WTC11 (cell line): ENCODE measurements around the gene DESI1. TPM values are rescaled to one million over a fixed set of nuclear protein-coding genes. Genes with fewer than 3 reads are reported as not detected.

Experiments used
- ATAC-seq: fragments of 200-7000 bp; cut with Tn5 transposase; 2 replicates; pipeline ENCODE4 v1.10.0; 2021; ENCODE audit warnings: mild to moderate bottlenecking, moderate library complexity
- CTCF ChIA-PET: fragments of 300-600 bp; sonication (Branson Sonifier 250); formaldehyde crosslinking; loops from one replicate; lab custom pipeline; 2021; ENCODE audit warnings: antibody characterized with exemption; lab: Charles Lee
- POLR2A ChIA-PET: fragments of 350-600 bp; sonication (Branson Sonifier 250); formaldehyde crosslinking; loops from one replicate; lab custom pipeline; 2021; ENCODE audit warnings: antibody characterized with exemption; lab: Charles Lee
- DNase-seq: peaks from one replicate; pipeline ENCODE4 v3.0.0; 2021; ENCODE audit warnings: low spot score
- H3K27ac Mint-ChIP-seq: 2 replicates; pipeline ENCODE4 v1.8.0; 2021; ENCODE audit warnings: mixed read lengths
- H3K27me3 Mint-ChIP-seq: 2 replicates; pipeline ENCODE4 v1.8.0; 2021; ENCODE audit warnings: low read depth, mild to moderate bottlenecking, moderate library complexity, mixed read lengths
- H3K36me3 Mint-ChIP-seq: 2 replicates; pipeline ENCODE4 v1.8.0; 2021; ENCODE audit warnings: mixed read lengths
- H3K4me1 Mint-ChIP-seq: 2 replicates; pipeline ENCODE4 v1.8.0; 2022; ENCODE audit warnings: mixed read lengths
- H3K4me3 Mint-ChIP-seq: 2 replicates; pipeline ENCODE4 v1.8.0; 2021; ENCODE audit warnings: mild to moderate bottlenecking, moderate library complexity, mixed read lengths
- H3K9me3 Mint-ChIP-seq: 2 replicates; pipeline ENCODE4 v1.8.0; 2021; ENCODE audit warnings: mixed read lengths
- ETV6 ChIP-seq: sonication (generic); formaldehyde crosslinking; IDR thresholded peaks from 2 replicates; pipeline ENCODE4 v1.8.1; 2022; ENCODE audit warnings: mild to moderate bottlenecking, missing genetic modification reagents
- FOXK1 ChIP-seq: sonication (generic); formaldehyde crosslinking; IDR thresholded peaks from 2 replicates; pipeline ENCODE4 v1.8.0; 2022; ENCODE audit warnings: mild to moderate bottlenecking, moderate library complexity, missing genetic modification reagents
- FOXP1 ChIP-seq: sonication (generic); formaldehyde crosslinking; IDR thresholded peaks from 2 replicates; pipeline ENCODE4 v1.8.0; 2022; ENCODE audit warnings: missing genetic modification reagents, mild to moderate bottlenecking, moderate library complexity, borderline replicate concordance
- JUN ChIP-seq: sonication (generic); formaldehyde crosslinking; IDR thresholded peaks from 2 replicates; pipeline ENCODE4 v1.8.0; 2023; ENCODE audit warnings: mild to moderate bottlenecking, missing genetic modification reagents
- NFATC4 ChIP-seq: fragments of 250-450 bp; sonication (Bioruptor Pico); IDR thresholded peaks from 2 replicates; pipeline ENCODE4 v1.9.0; 2021; ENCODE audit warnings: mild to moderate bottlenecking
- NFE2L1 ChIP-seq: sonication (generic); formaldehyde crosslinking; IDR thresholded peaks from 2 replicates; pipeline ENCODE4 v1.8.1; 2023; ENCODE audit warnings: missing genetic modification reagents
- PRRX2 ChIP-seq: fragments of 250-450 bp; sonication (Bioruptor Pico); IDR thresholded peaks from 2 replicates; pipeline ENCODE4 v1.8.0; 2021; ENCODE audit warnings: mild to moderate bottlenecking
- TCF7 ChIP-seq: sonication (generic); formaldehyde crosslinking; IDR thresholded peaks from 2 replicates; pipeline ENCODE4 v1.8.0; 2022; ENCODE audit warnings: mild to moderate bottlenecking, low read depth, missing genetic modification reagents, moderate library complexity
- ZNF416 ChIP-seq: fragments of 250-450 bp; sonication (Bioruptor Pico); IDR thresholded peaks from 2 replicates; pipeline ENCODE4 v1.9.0; 2021; ENCODE audit warnings: mild to moderate bottlenecking, inconsistent platforms
- total RNA-seq: library from RNA; stranded (reverse); gene quantifications from 3 replicates; pipeline ENCODE4 v1.2.3, GENCODE V29; 2021
- TF ChIP-seq, protein P1 (sequence below): fragments of 200-600 bp; IDR thresholded peaks from 2 replicates; pipeline ENCODE4 v1.8.0; 2022; ENCODE audit warnings: antibody characterized with exemption
- TF ChIP-seq, protein P2 (sequence below): fragments of 250-450 bp; sonication (Bioruptor Pico); IDR thresholded peaks from 2 replicates; pipeline ENCODE4 v2.1.2; 2022; ENCODE audit warnings: mild to moderate bottlenecking, moderate library complexity
- TF ChIP-seq, protein P3 (sequence below): fragments of 250-450 bp; sonication (Bioruptor Pico); IDR thresholded peaks from 2 replicates; pipeline ENCODE4 v1.9.0; 2021; ENCODE audit warnings: mild to moderate bottlenecking, borderline replicate concordance
- TF ChIP-seq, protein P4 (sequence below): sonication (generic); formaldehyde crosslinking; conservative IDR thresholded peaks from 2 replicates; pipeline ENCODE4 v1.8.1; 2023; ENCODE audit warnings: mild to moderate bottlenecking, low read depth, missing genetic modification reagents, moderate library complexity
- TF ChIP-seq, protein P5 (sequence below): sonication (generic); formaldehyde crosslinking; IDR thresholded peaks from 2 replicates; pipeline ENCODE4 v1.8.0; 2023; ENCODE audit warnings: missing genetic modification reagents
- TF ChIP-seq, protein P6 (sequence below): sonication (generic); formaldehyde crosslinking; IDR thresholded peaks from 2 replicates; pipeline ENCODE4 v1.8.1; 2022; ENCODE audit warnings: missing genetic modification reagents, borderline replicate concordance
- TF ChIP-seq, protein P7 (sequence below): sonication (generic); formaldehyde crosslinking; IDR thresholded peaks from 2 replicates; pipeline ENCODE4 v1.8.1; 2022; ENCODE audit warnings: low read depth, mild to moderate bottlenecking, moderate library complexity, missing genetic modification reagents, borderline replicate concordance
- TF ChIP-seq, protein P8 (sequence below): sonication (generic); formaldehyde crosslinking; IDR thresholded peaks from 2 replicates; pipeline ENCODE4 v1.8.0; 2023; ENCODE audit warnings: mild to moderate bottlenecking, missing genetic modification reagents
- TF ChIP-seq, protein P9 (sequence below): sonication (generic); formaldehyde crosslinking; IDR thresholded peaks from 2 replicates; pipeline ENCODE4 v1.8.0; 2022; ENCODE audit warnings: mild to moderate bottlenecking, missing genetic modification reagents

DESI1 gene
- total RNA-seq, 1 experiment from 2014 or later, result 32.2 TPM

DNA sequence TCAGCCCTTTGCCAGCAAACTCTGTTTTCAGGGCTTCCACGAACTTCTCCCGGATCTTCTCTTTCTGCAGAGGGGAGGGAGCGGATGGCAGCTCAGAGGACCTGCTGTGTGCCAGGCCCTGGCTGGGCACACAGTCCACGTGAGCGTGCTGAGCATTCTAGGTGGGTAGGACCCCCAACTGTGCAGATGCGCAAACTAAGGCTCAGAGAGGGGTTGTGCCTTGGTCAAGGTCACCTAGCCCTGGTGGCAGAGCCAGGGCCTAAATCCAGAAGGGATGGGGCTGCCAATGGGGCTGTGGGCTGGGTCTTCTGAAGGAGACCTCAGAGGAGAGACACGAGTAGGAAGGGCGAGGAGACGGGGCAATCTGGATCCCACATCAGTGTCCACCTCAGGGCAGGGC is 42.0 kb downstream of the DESI1 start (continued):
- TF ChIP-seq, protein P1, sequence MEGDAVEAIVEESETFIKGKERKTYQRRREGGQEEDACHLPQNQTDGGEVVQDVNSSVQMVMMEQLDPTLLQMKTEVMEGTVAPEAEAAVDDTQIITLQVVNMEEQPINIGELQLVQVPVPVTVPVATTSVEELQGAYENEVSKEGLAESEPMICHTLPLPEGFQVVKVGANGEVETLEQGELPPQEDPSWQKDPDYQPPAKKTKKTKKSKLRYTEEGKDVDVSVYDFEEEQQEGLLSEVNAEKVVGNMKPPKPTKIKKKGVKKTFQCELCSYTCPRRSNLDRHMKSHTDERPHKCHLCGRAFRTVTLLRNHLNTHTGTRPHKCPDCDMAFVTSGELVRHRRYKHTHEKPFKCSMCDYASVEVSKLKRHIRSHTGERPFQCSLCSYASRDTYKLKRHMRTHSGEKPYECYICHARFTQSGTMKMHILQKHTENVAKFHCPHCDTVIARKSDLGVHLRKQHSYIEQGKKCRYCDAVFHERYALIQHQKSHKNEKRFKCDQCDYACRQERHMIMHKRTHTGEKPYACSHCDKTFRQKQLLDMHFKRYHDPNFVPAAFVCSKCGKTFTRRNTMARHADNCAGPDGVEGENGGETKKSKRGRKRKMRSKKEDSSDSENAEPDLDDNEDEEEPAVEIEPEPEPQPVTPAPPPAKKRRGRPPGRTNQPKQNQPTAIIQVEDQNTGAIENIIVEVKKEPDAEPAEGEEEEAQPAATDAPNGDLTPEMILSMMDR, result no peak
- TF ChIP-seq NFATC4 (CRISPR knock-in tag) (no peak), TCF7 (no peak)

DNA sequence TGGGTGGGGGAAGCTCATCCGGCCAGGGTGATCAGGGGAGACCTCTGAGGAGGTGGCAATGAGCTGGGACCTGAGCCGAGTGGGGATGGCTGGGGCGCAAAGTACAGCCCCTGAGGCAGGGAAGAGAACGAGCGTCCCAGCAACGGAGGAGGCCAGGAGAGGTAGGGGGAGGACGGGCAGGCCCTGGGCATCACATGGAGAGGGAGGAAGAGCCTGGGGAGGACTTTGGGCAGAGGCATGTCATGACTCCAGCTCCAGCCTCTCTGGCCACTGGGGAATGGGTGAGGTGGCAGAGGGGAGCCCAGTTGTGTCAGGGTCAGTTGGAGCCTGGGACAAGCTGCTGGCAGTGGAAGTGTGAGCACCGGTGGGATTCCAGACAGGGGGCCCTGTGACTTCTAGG is 42.7 kb downstream of the DESI1 start:
- peak overlapping the region; percentile 32; the same call in 1 of the 2 replicates for H3K27ac Mint-ChIP-seq
- H3K36me3 Mint-ChIP-seq, result no peaks in the 10 kb centered on the region
- no peak overlapping the region for H3K4me3 Mint-ChIP-seq
- ChIA-PET CTCF (interaction anchor here (0.6 to 3.5 kb wide), 12 partner anchors 11 to 174 kb away, joined by 3 to 53 read pairs (median 8); partner anchors contain the start of gene PMM1), POLR2A (interaction anchor here (1.6 kb wide), 1 partner anchor 19 kb away, joined by 3 read pairs; no protein-coding TSS in a partner anchor)
- no peak for DNase-seq
- H3K4me1 Mint-ChIP-seq, result no peaks in the 10 kb centered on the region
- no peak for ATAC-seq
- no peaks in the 10 kb centered on the region for H3K9me3 Mint-ChIP-seq
- H3K27me3 Mint-ChIP-seq, result no peaks in the 10 kb centered on the region
- TF ChIP-seq FOXK1 (no peak), PRRX2 (no peak), JUN (CRISPR knock-in tag) (no peak), NFE2L1 (CRISPR knock-in tag) (no peak), ZNF416 (CRISPR knock-in tag) (no peak), ETV6 (CRISPR knock-in tag) (no peak), FOXP1 (CRISPR knock-in tag) (no peak)
- TF ChIP-seq, protein P2, sequence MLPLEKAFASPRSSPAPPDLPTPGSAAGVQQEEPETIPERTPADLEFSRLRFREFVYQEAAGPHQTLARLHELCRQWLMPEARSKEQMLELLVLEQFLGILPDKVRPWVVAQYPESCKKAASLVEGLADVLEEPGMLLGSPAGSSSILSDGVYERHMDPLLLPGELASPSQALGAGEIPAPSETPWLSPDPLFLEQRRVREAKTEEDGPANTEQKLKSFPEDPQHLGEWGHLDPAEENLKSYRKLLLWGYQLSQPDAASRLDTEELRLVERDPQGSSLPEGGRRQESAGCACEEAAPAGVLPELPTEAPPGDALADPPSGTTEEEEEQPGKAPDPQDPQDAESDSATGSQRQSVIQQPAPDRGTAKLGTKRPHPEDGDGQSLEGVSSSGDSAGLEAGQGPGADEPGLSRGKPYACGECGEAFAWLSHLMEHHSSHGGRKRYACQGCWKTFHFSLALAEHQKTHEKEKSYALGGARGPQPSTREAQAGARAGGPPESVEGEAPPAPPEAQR (CRISPR knock-in tag), result no peak
- TF ChIP-seq, protein P3, sequence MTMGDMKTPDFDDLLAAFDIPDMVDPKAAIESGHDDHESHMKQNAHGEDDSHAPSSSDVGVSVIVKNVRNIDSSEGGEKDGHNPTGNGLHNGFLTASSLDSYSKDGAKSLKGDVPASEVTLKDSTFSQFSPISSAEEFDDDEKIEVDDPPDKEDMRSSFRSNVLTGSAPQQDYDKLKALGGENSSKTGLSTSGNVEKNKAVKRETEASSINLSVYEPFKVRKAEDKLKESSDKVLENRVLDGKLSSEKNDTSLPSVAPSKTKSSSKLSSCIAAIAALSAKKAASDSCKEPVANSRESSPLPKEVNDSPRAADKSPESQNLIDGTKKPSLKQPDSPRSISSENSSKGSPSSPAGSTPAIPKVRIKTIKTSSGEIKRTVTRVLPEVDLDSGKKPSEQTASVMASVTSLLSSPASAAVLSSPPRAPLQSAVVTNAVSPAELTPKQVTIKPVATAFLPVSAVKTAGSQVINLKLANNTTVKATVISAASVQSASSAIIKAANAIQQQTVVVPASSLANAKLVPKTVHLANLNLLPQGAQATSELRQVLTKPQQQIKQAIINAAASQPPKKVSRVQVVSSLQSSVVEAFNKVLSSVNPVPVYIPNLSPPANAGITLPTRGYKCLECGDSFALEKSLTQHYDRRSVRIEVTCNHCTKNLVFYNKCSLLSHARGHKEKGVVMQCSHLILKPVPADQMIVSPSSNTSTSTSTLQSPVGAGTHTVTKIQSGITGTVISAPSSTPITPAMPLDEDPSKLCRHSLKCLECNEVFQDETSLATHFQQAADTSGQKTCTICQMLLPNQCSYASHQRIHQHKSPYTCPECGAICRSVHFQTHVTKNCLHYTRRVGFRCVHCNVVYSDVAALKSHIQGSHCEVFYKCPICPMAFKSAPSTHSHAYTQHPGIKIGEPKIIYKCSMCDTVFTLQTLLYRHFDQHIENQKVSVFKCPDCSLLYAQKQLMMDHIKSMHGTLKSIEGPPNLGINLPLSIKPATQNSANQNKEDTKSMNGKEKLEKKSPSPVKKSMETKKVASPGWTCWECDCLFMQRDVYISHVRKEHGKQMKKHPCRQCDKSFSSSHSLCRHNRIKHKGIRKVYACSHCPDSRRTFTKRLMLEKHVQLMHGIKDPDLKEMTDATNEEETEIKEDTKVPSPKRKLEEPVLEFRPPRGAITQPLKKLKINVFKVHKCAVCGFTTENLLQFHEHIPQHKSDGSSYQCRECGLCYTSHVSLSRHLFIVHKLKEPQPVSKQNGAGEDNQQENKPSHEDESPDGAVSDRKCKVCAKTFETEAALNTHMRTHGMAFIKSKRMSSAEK (CRISPR knock-in tag), result no peak
- TF ChIP-seq, protein P4, sequence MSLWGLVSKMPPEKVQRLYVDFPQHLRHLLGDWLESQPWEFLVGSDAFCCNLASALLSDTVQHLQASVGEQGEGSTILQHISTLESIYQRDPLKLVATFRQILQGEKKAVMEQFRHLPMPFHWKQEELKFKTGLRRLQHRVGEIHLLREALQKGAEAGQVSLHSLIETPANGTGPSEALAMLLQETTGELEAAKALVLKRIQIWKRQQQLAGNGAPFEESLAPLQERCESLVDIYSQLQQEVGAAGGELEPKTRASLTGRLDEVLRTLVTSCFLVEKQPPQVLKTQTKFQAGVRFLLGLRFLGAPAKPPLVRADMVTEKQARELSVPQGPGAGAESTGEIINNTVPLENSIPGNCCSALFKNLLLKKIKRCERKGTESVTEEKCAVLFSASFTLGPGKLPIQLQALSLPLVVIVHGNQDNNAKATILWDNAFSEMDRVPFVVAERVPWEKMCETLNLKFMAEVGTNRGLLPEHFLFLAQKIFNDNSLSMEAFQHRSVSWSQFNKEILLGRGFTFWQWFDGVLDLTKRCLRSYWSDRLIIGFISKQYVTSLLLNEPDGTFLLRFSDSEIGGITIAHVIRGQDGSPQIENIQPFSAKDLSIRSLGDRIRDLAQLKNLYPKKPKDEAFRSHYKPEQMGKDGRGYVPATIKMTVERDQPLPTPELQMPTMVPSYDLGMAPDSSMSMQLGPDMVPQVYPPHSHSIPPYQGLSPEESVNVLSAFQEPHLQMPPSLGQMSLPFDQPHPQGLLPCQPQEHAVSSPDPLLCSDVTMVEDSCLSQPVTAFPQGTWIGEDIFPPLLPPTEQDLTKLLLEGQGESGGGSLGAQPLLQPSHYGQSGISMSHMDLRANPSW, result no peak
- TF ChIP-seq, protein P5, sequence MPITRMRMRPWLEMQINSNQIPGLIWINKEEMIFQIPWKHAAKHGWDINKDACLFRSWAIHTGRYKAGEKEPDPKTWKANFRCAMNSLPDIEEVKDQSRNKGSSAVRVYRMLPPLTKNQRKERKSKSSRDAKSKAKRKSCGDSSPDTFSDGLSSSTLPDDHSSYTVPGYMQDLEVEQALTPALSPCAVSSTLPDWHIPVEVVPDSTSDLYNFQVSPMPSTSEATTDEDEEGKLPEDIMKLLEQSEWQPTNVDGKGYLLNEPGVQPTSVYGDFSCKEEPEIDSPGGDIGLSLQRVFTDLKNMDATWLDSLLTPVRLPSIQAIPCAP, result no peak
- TF ChIP-seq, protein P6, sequence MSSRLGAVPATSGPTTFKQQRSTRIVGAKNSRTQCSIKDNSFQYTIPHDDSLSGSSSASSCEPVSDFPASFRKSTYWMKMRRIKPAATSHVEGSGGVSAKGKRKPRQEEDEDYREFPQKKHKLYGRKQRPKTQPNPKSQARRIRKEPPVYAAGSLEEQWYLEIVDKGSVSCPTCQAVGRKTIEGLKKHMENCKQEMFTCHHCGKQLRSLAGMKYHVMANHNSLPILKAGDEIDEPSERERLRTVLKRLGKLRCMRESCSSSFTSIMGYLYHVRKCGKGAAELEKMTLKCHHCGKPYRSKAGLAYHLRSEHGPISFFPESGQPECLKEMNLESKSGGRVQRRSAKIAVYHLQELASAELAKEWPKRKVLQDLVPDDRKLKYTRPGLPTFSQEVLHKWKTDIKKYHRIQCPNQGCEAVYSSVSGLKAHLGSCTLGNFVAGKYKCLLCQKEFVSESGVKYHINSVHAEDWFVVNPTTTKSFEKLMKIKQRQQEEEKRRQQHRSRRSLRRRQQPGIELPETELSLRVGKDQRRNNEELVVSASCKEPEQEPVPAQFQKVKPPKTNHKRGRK (CRISPR knock-in tag), result no peak
- TF ChIP-seq, protein P7, sequence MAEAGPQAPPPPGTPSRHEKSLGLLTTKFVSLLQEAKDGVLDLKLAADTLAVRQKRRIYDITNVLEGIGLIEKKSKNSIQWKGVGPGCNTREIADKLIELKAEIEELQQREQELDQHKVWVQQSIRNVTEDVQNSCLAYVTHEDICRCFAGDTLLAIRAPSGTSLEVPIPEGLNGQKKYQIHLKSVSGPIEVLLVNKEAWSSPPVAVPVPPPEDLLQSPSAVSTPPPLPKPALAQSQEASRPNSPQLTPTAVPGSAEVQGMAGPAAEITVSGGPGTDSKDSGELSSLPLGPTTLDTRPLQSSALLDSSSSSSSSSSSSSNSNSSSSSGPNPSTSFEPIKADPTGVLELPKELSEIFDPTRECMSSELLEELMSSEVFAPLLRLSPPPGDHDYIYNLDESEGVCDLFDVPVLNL (CRISPR knock-in tag), result no peak
- TF ChIP-seq, protein P8, sequence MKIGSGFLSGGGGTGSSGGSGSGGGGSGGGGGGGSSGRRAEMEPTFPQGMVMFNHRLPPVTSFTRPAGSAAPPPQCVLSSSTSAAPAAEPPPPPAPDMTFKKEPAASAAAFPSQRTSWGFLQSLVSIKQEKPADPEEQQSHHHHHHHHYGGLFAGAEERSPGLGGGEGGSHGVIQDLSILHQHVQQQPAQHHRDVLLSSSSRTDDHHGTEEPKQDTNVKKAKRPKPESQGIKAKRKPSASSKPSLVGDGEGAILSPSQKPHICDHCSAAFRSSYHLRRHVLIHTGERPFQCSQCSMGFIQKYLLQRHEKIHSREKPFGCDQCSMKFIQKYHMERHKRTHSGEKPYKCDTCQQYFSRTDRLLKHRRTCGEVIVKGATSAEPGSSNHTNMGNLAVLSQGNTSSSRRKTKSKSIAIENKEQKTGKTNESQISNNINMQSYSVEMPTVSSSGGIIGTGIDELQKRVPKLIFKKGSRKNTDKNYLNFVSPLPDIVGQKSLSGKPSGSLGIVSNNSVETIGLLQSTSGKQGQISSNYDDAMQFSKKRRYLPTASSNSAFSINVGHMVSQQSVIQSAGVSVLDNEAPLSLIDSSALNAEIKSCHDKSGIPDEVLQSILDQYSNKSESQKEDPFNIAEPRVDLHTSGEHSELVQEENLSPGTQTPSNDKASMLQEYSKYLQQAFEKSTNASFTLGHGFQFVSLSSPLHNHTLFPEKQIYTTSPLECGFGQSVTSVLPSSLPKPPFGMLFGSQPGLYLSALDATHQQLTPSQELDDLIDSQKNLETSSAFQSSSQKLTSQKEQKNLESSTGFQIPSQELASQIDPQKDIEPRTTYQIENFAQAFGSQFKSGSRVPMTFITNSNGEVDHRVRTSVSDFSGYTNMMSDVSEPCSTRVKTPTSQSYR (CRISPR knock-in tag), result no peak
- TF ChIP-seq, protein P9, sequence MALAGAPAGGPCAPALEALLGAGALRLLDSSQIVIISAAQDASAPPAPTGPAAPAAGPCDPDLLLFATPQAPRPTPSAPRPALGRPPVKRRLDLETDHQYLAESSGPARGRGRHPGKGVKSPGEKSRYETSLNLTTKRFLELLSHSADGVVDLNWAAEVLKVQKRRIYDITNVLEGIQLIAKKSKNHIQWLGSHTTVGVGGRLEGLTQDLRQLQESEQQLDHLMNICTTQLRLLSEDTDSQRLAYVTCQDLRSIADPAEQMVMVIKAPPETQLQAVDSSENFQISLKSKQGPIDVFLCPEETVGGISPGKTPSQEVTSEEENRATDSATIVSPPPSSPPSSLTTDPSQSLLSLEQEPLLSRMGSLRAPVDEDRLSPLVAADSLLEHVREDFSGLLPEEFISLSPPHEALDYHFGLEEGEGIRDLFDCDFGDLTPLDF (CRISPR knock-in tag), result no peak
